Fibroblast of lung (primary cell): ENCODE results near the gene ERMP1. TPM values are rescaled to one million over a fixed set of nuclear protein-coding genes. Genes with fewer than 3 reads are reported as not detected.

Experiments
- DNase-seq, 2 donors: peaks; one replicate each; pipeline versions ENCODE4 v3.0.0 to v3.0.0-alpha.2; 2010; ENCODE audit warnings: low read depth in 2 of 2
- H2AFZ ChIP-seq: 2 replicates; pipeline ENCODE4 v1.5.1; 2012; ENCODE audit warnings: low read length, control low read depth, inconsistent platforms
- H3K27ac ChIP-seq: 2 replicates; pipeline ENCODE4 v1.5.1; 2011; ENCODE audit warnings: low read length, control low read depth; ENCODE audit not compliant: insufficient read depth
- H3K27me3 ChIP-seq: 2 replicates; pipeline ENCODE4 v1.5.1; 2011; ENCODE audit warnings: mild to moderate bottlenecking, low read length; ENCODE audit not compliant: control insufficient read depth, insufficient read depth
- H3K36me3 ChIP-seq: 2 replicates; pipeline ENCODE4 v1.5.1; 2011; ENCODE audit warnings: low read length; ENCODE audit not compliant: control insufficient read depth, insufficient read depth
- H3K4me1 ChIP-seq: 2 replicates; pipeline ENCODE4 v1.5.1; 2011; ENCODE audit warnings: low read length; ENCODE audit not compliant: control insufficient read depth, insufficient read depth; ENCODE audit errors: extremely low read depth
- H3K4me2 ChIP-seq: 2 replicates; pipeline ENCODE4 v1.5.1; 2011; ENCODE audit warnings: low read length, control low read depth; ENCODE audit not compliant: insufficient read depth; ENCODE audit errors: extremely low read depth
- H3K4me3 ChIP-seq, 4 experiments: fragments of 200-600 bp in 1 of 4; sonication (generic) in 1 of 4; replicated peaks in 1 of 4; 2 replicates each; pipeline ENCODE4 v1.5.1; 2011 to 2016; ENCODE audit warnings: low read length in 4 of 4, low read depth in 3 of 4, mild to moderate bottlenecking in 3 of 4, control low read depth in 2 of 4, inconsistent platforms in 1 of 4, mixed read lengths in 1 of 4; ENCODE audit not compliant: insufficient read depth in 1 of 4; ENCODE audit errors: control extremely low read depth in 1 of 4
- H3K79me2 ChIP-seq: 2 replicates; pipeline ENCODE4 v1.5.1; 2012; ENCODE audit warnings: mild to moderate bottlenecking, low read length, inconsistent platforms; ENCODE audit not compliant: control insufficient read depth, insufficient read depth
- H3K9ac ChIP-seq: 2 replicates; pipeline ENCODE4 v1.5.1; 2011; ENCODE audit warnings: mild to moderate bottlenecking, low read length, control low read depth; ENCODE audit not compliant: insufficient read depth
- H3K9me3 ChIP-seq: 2 replicates; pipeline ENCODE4 v1.5.1; 2012; ENCODE audit warnings: low read depth, low read length; ENCODE audit not compliant: control insufficient read depth, insufficient read depth
- H4K20me1 ChIP-seq: 2 replicates; pipeline ENCODE4 v1.5.1; 2011; ENCODE audit warnings: low read length; ENCODE audit not compliant: control insufficient read depth, insufficient read depth; ENCODE audit errors: extremely low read depth
- CTCF ChIP-seq, 2 donors: IDR thresholded peaks in 1 of 2; conservative IDR thresholded peaks in 1 of 2; 1 replicate in 1 of 2; 2 replicates in 1 of 2; pipeline ENCODE4 v1.5.1; 2011 to 2012; ENCODE audit warnings: low read length in 2 of 2, control low read depth in 1 of 2, inconsistent platforms in 1 of 2, low read depth in 1 of 2, mild to moderate bottlenecking in 1 of 2
- EZH2 ChIP-seq: IDR thresholded peaks from 2 replicates; pipeline ENCODE4 v1.5.1; 2012; ENCODE audit warnings: low read length, control low read depth, mild to moderate bottlenecking; ENCODE audit errors: missing control alignments
- polyA plus RNA-seq, 2 donors: library from polyadenylated mRNA; depleted of rRNA in 1 of 2; stranded (reverse) in 1 of 2; unstranded in 1 of 2; fragments of >200 nt; gene quantifications; 2 replicates each; pipeline ENCODE4 v1.2.1, GENCODE V29; 2011 to 2012; ENCODE audit warnings: missing spikeins in 1 of 2
- total RNA-seq: library from RNA; depleted of rRNA; stranded (reverse); fragments of >200 nt; gene quantifications from 2 replicates; pipeline ENCODE4 v1.2.1, GENCODE V29; 2014

The ERMP1 gene
- total and polyA plus RNA-seq, 2 donors (not counting 1 experiment from before 2014, with no cell fraction given) = 9.4 to 25.4 TPM

GRCh38 chr9:5791870-5792269 is 41.0 kb downstream of the ERMP1 start:
- Histone ChIP-seq H3K27me3 (no peaks in the 10 kb centered on the region), H3K4me1 (no peaks in the 10 kb centered on the region), H3K27ac (no peak overlapping the region), H3K4me2 (no peak overlapping the region), H3K36me3 (no peaks in the 10 kb centered on the region), H3K79me2 (no peaks in the 10 kb centered on the region), H2AFZ (no peak overlapping the region), H3K4me3 (no peak overlapping the region), H4K20me1 (no peaks in the 10 kb centered on the region), H3K9ac (no peak overlapping the region), H3K9me3 (no peaks in the 10 kb centered on the region)
- TF ChIP-seq CTCF (conservative IDR thresholded peaks at IDR 0.05 in 1 of 2, IDR thresholded peaks at IDR 0.05 in 1 of 2; ENCODE audit: low read depth in 1 of 2, low read length in 2 of 2) (no peak), EZH2 (no peak)
- DNase-seq = no peak

DNA sequence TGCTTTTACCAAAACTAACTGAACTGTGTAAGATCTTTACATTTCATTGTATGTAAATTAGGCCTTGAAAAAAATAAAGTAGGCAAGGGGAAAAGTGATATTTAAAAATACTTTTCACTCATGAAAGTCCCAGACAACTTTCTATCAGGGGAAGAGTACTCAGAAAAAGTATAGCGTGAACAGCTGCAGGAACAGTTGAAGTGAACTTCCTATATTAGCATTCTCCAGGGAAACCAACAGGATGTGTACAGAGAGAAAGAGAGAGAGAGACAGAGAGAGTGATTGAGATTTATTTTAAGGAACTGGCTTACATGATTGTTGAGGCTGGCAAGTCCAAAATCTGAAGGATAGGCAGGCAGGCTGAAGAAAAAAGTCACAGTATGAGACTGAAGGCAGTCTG is 42.0 kb downstream of the ERMP1 start:
- Histone ChIP-seq H3K4me2 (no peak overlapping the region), H3K27ac (no peak overlapping the region), H3K4me1 (peaks cover 2% of the 10 kb centered on the region), H3K4me3 (no peak overlapping the region), H3K79me2 (no peaks in the 10 kb centered on the region), H4K20me1 (no peaks in the 10 kb centered on the region), H3K36me3 (no peaks in the 10 kb centered on the region), H3K27me3 (no peaks in the 10 kb centered on the region), H2AFZ (no peak overlapping the region), H3K9me3 (no peaks in the 10 kb centered on the region), H3K9ac (no peak overlapping the region)
- TF ChIP-seq EZH2 = no peak
- no peak for TF ChIP-seq CTCF (conservative IDR thresholded peaks at IDR 0.05 in 1 of 2, IDR thresholded peaks at IDR 0.05 in 1 of 2; ENCODE audit: low read depth in 1 of 2, low read length in 2 of 2)
- no peak for DNase-seq

DNA sequence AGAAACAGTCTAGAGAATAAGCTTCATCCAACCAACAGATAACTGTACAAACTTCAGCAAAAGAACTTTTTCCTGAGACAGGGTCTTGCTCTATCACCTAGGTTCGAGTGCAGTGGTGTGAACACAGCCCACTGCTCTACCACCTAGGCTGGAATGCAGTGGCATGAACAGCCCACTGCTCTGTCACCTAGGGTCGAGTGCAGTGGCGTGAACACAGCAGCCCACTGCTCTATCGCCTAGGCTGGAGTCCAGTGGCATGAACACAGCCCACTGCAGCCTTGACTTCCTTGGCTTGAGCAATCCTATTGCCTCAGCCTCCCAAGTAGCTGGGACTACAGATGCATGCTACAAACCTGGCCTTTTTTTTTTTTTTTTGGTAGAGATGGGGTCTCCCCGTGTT is 43.4 kb downstream of the ERMP1 start:
- H4K20me1 ChIP-seq = no peaks in the 10 kb centered on the region
- H3K27ac ChIP-seq = no peak overlapping the region
- H3K4me3 ChIP-seq = no peak overlapping the region
- no peak overlapping the region for H2AFZ ChIP-seq
- no peak for DNase-seq
- H3K36me3 ChIP-seq = no peaks in the 10 kb centered on the region
- no peak overlapping the region for H3K4me2 ChIP-seq
- no peaks in the 10 kb centered on the region for H3K9me3 ChIP-seq
- no peak overlapping the region for H3K9ac ChIP-seq
- H3K79me2 ChIP-seq = no peaks in the 10 kb centered on the region
- TF ChIP-seq CTCF (conservative IDR thresholded peaks at IDR 0.05 in 1 of 2, IDR thresholded peaks at IDR 0.05 in 1 of 2; ENCODE audit: low read depth in 1 of 2, low read length in 2 of 2) = no peak
- no peak for TF ChIP-seq EZH2
- H3K4me1 ChIP-seq = peaks cover 5% of the 10 kb centered on the region
- H3K27me3 ChIP-seq = no peaks in the 10 kb centered on the region
